ENCODE results near the gene DCTN2. TPM values are rescaled to one million over a fixed set of nuclear protein-coding genes. Genes with fewer than 3 reads are reported as not detected.

Gene DCTN2
- polyA plus RNA-seq, 1 donor (not counting 4 experiments of a cell fraction or from before 2014, with no cell fraction given): 132 TPM

DNA sequence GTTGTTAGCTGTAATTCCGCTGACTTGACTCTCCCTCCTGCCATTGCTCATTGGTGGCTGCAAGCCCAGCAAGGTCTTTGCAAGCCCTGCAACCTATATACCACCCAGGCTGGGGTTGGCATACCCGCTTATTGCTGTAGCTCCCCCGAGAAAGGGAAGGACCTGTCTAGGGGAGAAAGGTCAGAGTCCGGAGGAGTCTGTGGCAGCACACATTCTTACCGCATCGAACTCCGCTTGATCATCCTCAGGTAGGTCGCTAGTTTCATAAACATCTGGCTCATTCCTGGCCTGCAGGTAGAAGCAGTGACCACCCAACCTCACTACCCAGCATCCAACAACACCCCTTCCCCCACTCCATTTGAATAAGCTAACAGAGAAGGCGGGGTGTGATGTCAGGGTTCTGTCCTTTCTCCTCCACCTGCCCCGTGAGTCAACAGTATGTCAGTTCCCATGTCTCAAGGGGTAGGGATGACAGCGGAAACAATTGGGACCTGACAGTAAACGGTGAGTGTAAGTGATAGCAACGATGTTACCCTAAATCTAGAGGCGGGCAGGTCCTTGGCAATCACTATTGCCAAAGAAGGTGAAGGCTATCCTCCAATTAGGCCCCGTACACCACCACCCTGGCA is 1.1 kb downstream of the DCTN2 start:
- Histone ChIP-seq H3K36me3 (ENCODE audit: control insufficient read depth in 2 of 2, extremely low read depth in 1 of 2, insufficient read depth in 2 of 2, low read length in 2 of 2) (peaks cover 12 to 13% of the 10 kb centered on the region in 2 experiments), H3K9me3 (ENCODE audit: control insufficient read depth, low read depth, low read length) (no peaks in the 10 kb centered on the region), H2AFZ (ENCODE audit: control insufficient read depth, low read length) (peak overlapping the region; percentile 19), H3K27ac (ENCODE audit: control insufficient read depth, insufficient read depth, low read length) (peak overlapping the region; percentile 87), H3K4me3 (ENCODE audit: control insufficient read depth in 2 of 3, extremely low read depth in 1 of 3, insufficient read depth in 2 of 3, low read depth in 1 of 3, low read length in 3 of 3) (peak overlapping the region; percentile 84 to 98 (median 93)), H3K9ac (ENCODE audit: control insufficient read depth, extremely low read depth, insufficient read depth, low read length) (peak overlapping the region; percentile 93), H3K9me1 (ENCODE audit: control insufficient read depth, extremely low read depth, insufficient read depth, low read length) (peaks cover 3% of the 10 kb centered on the region), H3K4me2 (ENCODE audit: control insufficient read depth, extremely low read depth, insufficient read depth, low read depth, low read length) (peak overlapping the region; percentile 95), H3K79me2 (ENCODE audit: control insufficient read depth, insufficient read depth, low read length) (peaks cover 33% of the 10 kb centered on the region), H4K20me1 (ENCODE audit: control insufficient read depth, extremely low read depth, insufficient read depth, low read length) (peaks cover 7% of the 10 kb centered on the region), H3K4me1 (ENCODE audit: control insufficient read depth, extremely low read depth, insufficient read depth, low read length) (peaks cover 20% of the 10 kb centered on the region), H3K27me3 (ENCODE audit: control insufficient read depth, extremely low read depth, insufficient read depth, low read length) (peaks cover 26% of the 10 kb centered on the region)
- no peak for DNase-seq (ENCODE audit: low read depth, low spot score)
- no peak for TF ChIP-seq EZH2 (IDR thresholded peaks at IDR 0.05; ENCODE audit: low read length)
- TF ChIP-seq, protein P1, sequence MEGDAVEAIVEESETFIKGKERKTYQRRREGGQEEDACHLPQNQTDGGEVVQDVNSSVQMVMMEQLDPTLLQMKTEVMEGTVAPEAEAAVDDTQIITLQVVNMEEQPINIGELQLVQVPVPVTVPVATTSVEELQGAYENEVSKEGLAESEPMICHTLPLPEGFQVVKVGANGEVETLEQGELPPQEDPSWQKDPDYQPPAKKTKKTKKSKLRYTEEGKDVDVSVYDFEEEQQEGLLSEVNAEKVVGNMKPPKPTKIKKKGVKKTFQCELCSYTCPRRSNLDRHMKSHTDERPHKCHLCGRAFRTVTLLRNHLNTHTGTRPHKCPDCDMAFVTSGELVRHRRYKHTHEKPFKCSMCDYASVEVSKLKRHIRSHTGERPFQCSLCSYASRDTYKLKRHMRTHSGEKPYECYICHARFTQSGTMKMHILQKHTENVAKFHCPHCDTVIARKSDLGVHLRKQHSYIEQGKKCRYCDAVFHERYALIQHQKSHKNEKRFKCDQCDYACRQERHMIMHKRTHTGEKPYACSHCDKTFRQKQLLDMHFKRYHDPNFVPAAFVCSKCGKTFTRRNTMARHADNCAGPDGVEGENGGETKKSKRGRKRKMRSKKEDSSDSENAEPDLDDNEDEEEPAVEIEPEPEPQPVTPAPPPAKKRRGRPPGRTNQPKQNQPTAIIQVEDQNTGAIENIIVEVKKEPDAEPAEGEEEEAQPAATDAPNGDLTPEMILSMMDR (optimal IDR thresholded peaks at IDR 0.05 in 1 of 3, IDR thresholded peaks at IDR 0.05 in 1 of 3, conservative IDR thresholded peaks at IDR 0.05 in 1 of 3; ENCODE audit: extremely low read depth in 1 of 3, insufficient read depth in 2 of 3, low read length in 3 of 3): no peak
- peak; percentile 82 for FAIRE-seq
- dilution Hi-C loops (cut with MboI; ENCODE audit: extremely low pct_ligation_motif_present, low sequenced_read_pairs): no loop called here

DNA sequence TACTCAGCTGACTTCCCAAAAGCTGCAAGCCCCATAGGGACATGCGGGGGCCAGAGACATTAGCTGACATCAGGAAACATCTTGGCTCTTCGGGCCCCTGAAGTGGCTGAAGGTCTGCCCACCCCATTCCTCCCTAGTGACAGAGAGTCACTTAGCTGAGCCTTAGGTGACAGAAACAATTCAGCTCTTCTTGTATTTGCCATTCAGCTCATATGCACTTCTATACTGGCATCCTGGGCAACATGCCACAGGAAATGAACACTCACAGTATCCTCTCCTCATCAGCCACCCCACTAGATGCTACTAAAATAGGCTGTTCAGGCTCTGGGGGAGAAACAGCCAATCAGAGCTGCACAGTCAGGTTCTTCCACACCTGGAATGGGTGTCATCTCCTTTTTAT is 3.4 kb downstream of the DCTN2 start:
- Histone ChIP-seq H2AFZ (ENCODE audit: control insufficient read depth, low read length) (no peak overlapping the region), H3K4me2 (ENCODE audit: control insufficient read depth, extremely low read depth, insufficient read depth, low read depth, low read length) (no peak overlapping the region), H3K9me3 (ENCODE audit: control insufficient read depth, low read depth, low read length) (no peaks in the 10 kb centered on the region), H3K4me3 (ENCODE audit: control insufficient read depth in 2 of 3, extremely low read depth in 1 of 3, insufficient read depth in 2 of 3, low read depth in 1 of 3, low read length in 3 of 3) (no peak overlapping the region), H3K27me3 (ENCODE audit: control insufficient read depth, extremely low read depth, insufficient read depth, low read length) (peaks cover 4% of the 10 kb centered on the region), H3K36me3 (ENCODE audit: control insufficient read depth in 2 of 2, extremely low read depth in 1 of 2, insufficient read depth in 2 of 2, low read length in 2 of 2) (peaks cover 19 to 20% of the 10 kb centered on the region in 2 experiments), H3K9me1 (ENCODE audit: control insufficient read depth, extremely low read depth, insufficient read depth, low read length) (peaks cover 3% of the 10 kb centered on the region), H3K79me2 (ENCODE audit: control insufficient read depth, insufficient read depth, low read length) (peaks cover 33% of the 10 kb centered on the region), H3K4me1 (ENCODE audit: control insufficient read depth, extremely low read depth, insufficient read depth, low read length) (peaks cover 20% of the 10 kb centered on the region), H3K9ac (ENCODE audit: control insufficient read depth, extremely low read depth, insufficient read depth, low read length) (no peak overlapping the region), H4K20me1 (ENCODE audit: control insufficient read depth, extremely low read depth, insufficient read depth, low read length) (peaks cover 7% of the 10 kb centered on the region), H3K27ac (ENCODE audit: control insufficient read depth, insufficient read depth, low read length) (no peak overlapping the region)
- dilution Hi-C loops (cut with MboI; ENCODE audit: extremely low pct_ligation_motif_present, low sequenced_read_pairs): no loop called here
- no peak for TF ChIP-seq EZH2 (IDR thresholded peaks at IDR 0.05; ENCODE audit: low read length)
- TF ChIP-seq, protein P1 (optimal IDR thresholded peaks at IDR 0.05 in 1 of 3, IDR thresholded peaks at IDR 0.05 in 1 of 3, conservative IDR thresholded peaks at IDR 0.05 in 1 of 3; ENCODE audit: extremely low read depth in 1 of 3, insufficient read depth in 2 of 3, low read length in 3 of 3): no peak
- no peak for FAIRE-seq
- DNase-seq (ENCODE audit: low read depth, low spot score): no peak
